ENCODE data around the gene CADPS.

Gene CADPS

GRCh38 chr3:62874711-62875557, at the start of gene CADPS:
Gene CADPS, minus strand, starts transcription at chr3:62875416. Its CDS starts 387 bp downstream, at chr3:62875029.
- no peak for DNase-seq

GRCh38 chr3:62923066-62923465, 47.9 kb upstream of the CADPS start:
- no peak for DNase-seq

GRCh38 chr3:62922326-62922725, 47.1 kb upstream of the CADPS start:
- DNase-seq, result no peak

- DNase-seq, result no peak
Measured at GRCh38 chr3:62920466-62920784, 45.2 kb upstream of the CADPS start.

- DNase-seq, result no peak
Measured at GRCh38 chr3:62919784-62920465, 44.7 kb upstream of the CADPS start.

GRCh38 chr3:62918777-62919176, 43.6 kb upstream of the CADPS start:
- DNase-seq, result no peak

- no peak for DNase-seq
Measured at GRCh38 chr3:62918131-62918530, 42.9 kb upstream of the CADPS start.

GRCh38 chr3:62911526-62911925, 36.3 kb upstream of the CADPS start:
- no peak for DNase-seq

- DNase-seq, result no peak
Measured at GRCh38 chr3:62905331-62905730, 30.1 kb upstream of the CADPS start.

GRCh38 chr3:62898530-62899496, 23.6 kb upstream of the CADPS start:
- DNase-seq, result no peak

- DNase-seq, result no peak
Measured at GRCh38 chr3:62895901-62896300, 20.7 kb upstream of the CADPS start.

- no peak for DNase-seq
Measured at GRCh38 chr3:62892951-62893350, 17.7 kb upstream of the CADPS start.

- no peak for DNase-seq
Measured at GRCh38 chr3:62892045-62892444, 16.8 kb upstream of the CADPS start.

GRCh38 chr3:62888778-62889177, 13.6 kb upstream of the CADPS start:
- no peak for DNase-seq

- no peak for DNase-seq
Measured at GRCh38 chr3:62888180-62888579, 13.0 kb upstream of the CADPS start.

- DNase-seq, result no peak
Measured at GRCh38 chr3:62885136-62885535, 9.9 kb upstream of the CADPS start.

- DNase-seq, result no peak
Measured at GRCh38 chr3:62884096-62884870, 9.1 kb upstream of the CADPS start.

- DNase-seq, result no peak
Measured at GRCh38 chr3:62882676-62883200, 7.5 kb upstream of the CADPS start.

- no peak for DNase-seq
Measured at GRCh38 chr3:62876064-62876463, 848 bp upstream of the CADPS start.

GRCh38 chr3:62875558-62876002, 364 bp upstream of the CADPS start:
- DNase-seq, result no peak

- no peak for DNase-seq
Measured at GRCh38 chr3:62873761-62874710, 1.2 kb downstream of the CADPS start.
